ENCODE measurements around the gene TTLL3.

DNA sequence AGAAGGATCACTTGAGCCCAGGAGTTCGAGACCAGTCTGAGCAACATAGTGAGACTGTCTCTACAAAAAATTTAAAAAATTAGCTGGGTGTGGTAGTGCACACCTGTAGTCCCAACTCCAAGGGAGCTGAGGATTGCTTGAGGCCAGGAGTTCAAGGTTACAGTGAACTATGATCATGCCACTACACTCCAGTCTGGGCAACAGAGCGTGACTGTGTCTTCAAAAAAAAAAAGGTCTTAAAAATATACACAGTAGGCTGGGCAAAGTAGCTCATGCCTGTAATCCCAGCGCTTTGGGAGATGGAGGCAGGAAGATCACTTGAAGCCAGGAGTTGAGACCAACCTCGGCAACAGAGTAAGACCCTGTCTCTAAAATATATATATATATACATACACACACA is 29.2 kb upstream of the TTLL3 start:
- TF ChIP-seq SP4 (IDR thresholded peaks at IDR 0.05; ENCODE audit: low read length) = no peak
- TF ChIP-seq, protein P1, sequence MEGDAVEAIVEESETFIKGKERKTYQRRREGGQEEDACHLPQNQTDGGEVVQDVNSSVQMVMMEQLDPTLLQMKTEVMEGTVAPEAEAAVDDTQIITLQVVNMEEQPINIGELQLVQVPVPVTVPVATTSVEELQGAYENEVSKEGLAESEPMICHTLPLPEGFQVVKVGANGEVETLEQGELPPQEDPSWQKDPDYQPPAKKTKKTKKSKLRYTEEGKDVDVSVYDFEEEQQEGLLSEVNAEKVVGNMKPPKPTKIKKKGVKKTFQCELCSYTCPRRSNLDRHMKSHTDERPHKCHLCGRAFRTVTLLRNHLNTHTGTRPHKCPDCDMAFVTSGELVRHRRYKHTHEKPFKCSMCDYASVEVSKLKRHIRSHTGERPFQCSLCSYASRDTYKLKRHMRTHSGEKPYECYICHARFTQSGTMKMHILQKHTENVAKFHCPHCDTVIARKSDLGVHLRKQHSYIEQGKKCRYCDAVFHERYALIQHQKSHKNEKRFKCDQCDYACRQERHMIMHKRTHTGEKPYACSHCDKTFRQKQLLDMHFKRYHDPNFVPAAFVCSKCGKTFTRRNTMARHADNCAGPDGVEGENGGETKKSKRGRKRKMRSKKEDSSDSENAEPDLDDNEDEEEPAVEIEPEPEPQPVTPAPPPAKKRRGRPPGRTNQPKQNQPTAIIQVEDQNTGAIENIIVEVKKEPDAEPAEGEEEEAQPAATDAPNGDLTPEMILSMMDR (IDR thresholded peaks at IDR 0.05; ENCODE audit: control extremely low read depth in 1 of 3, insufficient read depth in 1 of 3, low read depth in 1 of 3, low read length in 3 of 3) = no peak
- TF ChIP-seq POLR2A (IDR thresholded peaks at IDR 0.05; ENCODE audit: control extremely low read depth in 1 of 2, low read depth in 2 of 2, low read length in 2 of 2) = no peak
- no peak for TF ChIP-seq SAP30 (IDR thresholded peaks at IDR 0.05; ENCODE audit: insufficient read depth, insufficient replicate concordance, low read length)
- no peak for TF ChIP-seq CHD2 (IDR thresholded peaks at IDR 0.05; ENCODE audit: low read length)
- TF ChIP-seq SUZ12 (IDR thresholded peaks at IDR 0.05; ENCODE audit: low read length) = no peak

Data from H1 (cell line).